ENCODE measurements around the gene FNDC7. TPM values are rescaled to one million over a fixed set of nuclear protein-coding genes. Genes with fewer than 3 reads are reported as not detected.

FNDC7 gene
- total RNA-seq, 3 donors from 2014 or later, result not detected

DNA sequence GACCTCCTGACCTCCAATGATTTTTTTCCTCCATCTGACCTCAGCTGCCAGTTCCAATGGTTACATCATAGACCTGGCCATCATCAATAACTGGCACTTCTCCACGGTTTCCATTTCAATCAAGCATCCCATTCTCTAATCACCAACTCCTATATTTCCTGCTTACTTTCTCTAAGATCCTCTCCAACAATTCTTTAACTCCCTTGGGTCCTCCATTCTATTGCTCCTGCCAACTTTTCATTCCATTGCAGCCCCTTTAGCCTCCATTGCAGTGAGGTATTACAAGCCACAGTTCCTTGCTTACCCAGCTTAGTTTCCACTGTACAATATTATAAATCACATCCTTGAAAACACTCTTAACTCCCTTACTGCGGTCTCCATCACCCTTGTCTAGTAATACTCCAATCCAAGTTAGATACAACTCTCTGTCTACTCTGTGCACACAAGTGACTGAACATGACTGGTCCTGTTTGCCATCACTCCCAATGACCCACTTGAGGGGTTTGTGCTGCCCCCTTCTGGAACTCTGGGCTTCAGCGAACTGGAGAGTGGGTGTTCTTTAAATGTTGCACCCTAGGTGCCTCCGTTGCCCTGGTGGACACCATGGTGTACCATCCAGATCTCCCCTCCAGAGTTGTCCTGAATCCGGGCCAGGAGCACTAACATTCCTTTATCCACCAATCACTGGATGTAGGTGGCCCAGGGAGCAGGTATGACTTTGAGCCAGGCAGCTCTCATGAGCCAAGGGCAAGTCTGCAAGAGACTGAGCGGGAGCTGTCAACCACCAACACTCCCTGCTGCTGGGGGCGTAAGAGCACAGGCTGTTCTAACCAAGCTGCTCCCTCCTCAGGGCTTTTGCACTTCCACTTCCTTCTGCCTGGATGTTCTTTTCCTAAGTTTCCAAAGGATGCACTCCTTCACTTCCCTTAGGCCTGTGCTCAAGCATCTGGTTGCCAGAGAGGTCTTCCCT lies 3.7 kb upstream of the FNDC7 start:
- DNase-seq (ENCODE audit: low spot score in 2 of 2), result no peak
- no peaks in the 10 kb centered on the region for H3K9me3 ChIP-seq
- no peak overlapping the region for H3K4me3 ChIP-seq
- H3K27ac ChIP-seq, result no peak overlapping the region
- H3K4me1 ChIP-seq, result no peaks in the 10 kb centered on the region
- no peaks in the 10 kb centered on the region for H3K27me3 ChIP-seq
- no peaks in the 10 kb centered on the region for H3K36me3 ChIP-seq
- no peak for TF ChIP-seq POLR2AphosphoS5 (IDR thresholded peaks at IDR 0.05)
- TF ChIP-seq, protein P1, sequence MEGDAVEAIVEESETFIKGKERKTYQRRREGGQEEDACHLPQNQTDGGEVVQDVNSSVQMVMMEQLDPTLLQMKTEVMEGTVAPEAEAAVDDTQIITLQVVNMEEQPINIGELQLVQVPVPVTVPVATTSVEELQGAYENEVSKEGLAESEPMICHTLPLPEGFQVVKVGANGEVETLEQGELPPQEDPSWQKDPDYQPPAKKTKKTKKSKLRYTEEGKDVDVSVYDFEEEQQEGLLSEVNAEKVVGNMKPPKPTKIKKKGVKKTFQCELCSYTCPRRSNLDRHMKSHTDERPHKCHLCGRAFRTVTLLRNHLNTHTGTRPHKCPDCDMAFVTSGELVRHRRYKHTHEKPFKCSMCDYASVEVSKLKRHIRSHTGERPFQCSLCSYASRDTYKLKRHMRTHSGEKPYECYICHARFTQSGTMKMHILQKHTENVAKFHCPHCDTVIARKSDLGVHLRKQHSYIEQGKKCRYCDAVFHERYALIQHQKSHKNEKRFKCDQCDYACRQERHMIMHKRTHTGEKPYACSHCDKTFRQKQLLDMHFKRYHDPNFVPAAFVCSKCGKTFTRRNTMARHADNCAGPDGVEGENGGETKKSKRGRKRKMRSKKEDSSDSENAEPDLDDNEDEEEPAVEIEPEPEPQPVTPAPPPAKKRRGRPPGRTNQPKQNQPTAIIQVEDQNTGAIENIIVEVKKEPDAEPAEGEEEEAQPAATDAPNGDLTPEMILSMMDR (IDR thresholded peaks at IDR 0.05), result no peak
- intact Hi-C loops (cut with DNase I; ENCODE audit: low total_unique reads), result no loop called here

DNA sequence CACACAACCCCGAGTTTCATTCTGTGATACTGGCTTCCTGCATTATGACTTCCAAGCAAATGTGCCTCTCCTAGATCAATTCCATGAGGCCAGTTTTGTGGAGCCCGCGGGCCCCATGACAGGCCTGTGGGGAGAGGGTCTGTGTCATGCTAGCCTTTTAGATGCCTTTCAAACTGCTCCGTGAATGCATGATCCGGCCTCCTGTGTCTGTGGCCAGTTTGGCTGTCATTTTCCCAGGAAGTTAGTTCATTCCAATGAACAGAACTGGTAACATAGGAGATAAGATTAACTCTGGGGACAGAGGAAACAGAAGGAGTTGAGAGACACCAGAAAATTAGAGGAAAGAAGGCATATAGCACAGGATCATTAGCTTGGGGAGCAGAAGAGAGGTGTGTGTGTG lies 3.2 kb downstream of the FNDC7 start:
- no peak overlapping the region for H3K27ac ChIP-seq
- no peaks in the 10 kb centered on the region for H3K27me3 ChIP-seq
- DNase-seq (ENCODE audit: low spot score in 2 of 2), result no peak
- no peak for TF ChIP-seq POLR2A (IDR thresholded peaks at IDR 0.05)
- TF ChIP-seq, protein P1 (IDR thresholded peaks at IDR 0.05), result no peak
- no peak for TF ChIP-seq POLR2AphosphoS5 (IDR thresholded peaks at IDR 0.05)
- no peaks in the 10 kb centered on the region for H3K36me3 ChIP-seq
- H3K4me3 ChIP-seq, result no peak overlapping the region
- intact Hi-C loops (cut with DNase I; ENCODE audit: low total_unique reads), result no loop called here
- no peaks in the 10 kb centered on the region for H3K4me1 ChIP-seq
- no peaks in the 10 kb centered on the region for H3K9me3 ChIP-seq

DNA sequence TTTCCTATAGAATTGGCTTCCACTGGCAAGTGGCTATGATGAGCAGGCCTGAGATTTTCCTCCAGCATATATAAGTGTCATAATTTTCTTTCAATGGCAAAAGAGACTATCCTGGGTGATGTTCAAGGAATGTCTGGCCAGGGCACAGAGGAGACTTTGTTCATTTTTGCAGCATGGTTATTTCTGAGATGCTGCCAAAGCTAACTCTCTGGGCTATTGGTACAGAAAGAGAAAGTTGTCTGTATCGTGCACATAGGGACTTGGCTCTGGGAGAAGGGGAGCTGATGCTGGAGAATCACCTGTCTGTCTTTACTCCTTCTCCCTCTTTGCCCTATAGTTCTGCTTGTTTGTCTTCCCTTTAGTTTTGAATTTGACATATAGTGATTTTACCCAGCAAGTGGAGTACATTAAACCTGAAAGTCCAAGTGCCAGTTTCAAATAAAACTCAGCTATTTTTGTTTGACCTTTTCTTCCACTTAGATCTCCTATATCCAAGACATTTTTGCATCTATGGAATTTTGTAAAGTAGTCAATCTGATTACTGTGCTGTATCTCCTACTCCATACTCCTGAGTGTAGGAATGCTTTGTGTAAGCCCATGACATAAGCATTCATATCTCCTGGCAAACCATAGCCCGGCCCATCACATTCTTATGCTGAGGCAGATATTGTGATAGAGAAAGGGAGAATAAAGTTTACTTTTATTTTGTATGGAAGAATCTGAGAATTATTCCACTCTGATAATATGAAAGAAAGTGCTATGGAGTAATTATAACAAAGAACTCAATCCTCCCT lies 3.9 kb downstream of the FNDC7 start:
- no peak for DNase-seq (ENCODE audit: low spot score in 2 of 2)
- H3K9me3 ChIP-seq, result no peaks in the 10 kb centered on the region
- intact Hi-C loops (cut with DNase I; ENCODE audit: low total_unique reads), result no loop called here
- H3K4me1 ChIP-seq, result no peaks in the 10 kb centered on the region
- no peak for TF ChIP-seq POLR2A (IDR thresholded peaks at IDR 0.05)
- TF ChIP-seq, protein P1 (IDR thresholded peaks at IDR 0.05), result no peak
- TF ChIP-seq POLR2AphosphoS5 (IDR thresholded peaks at IDR 0.05), result no peak
- no peaks in the 10 kb centered on the region for H3K27me3 ChIP-seq
- no peaks in the 10 kb centered on the region for H3K36me3 ChIP-seq
- no peak overlapping the region for H3K27ac ChIP-seq
- H3K4me3 ChIP-seq, result no peak overlapping the region

DNA sequence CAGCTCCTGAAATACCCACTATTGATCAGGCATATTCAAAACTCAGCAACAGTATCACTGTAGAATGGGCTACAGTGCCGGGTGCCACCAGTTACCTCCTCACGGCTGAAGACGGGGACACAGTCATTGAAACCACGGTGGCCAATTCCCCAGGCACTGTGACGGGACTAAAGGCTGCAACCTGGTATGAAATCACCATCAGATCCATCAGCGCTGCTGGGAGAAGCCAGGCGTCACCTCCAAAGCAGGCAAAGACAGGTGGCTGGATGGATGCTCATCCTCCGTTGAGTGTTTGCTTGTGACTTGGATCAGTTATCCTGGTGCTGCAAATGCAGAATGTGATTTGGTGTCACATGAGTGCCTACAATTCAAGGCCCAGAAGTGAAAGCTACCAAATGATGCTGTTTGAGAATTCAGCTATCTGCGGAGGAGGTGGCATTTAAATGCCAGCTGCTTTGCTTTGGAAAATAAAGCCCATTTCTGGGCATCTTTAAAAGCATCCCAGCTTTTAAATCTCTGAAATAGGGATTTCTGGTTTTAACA lies 5.1 kb downstream of the FNDC7 start:
- Histone ChIP-seq H3K27me3 (no peaks in the 10 kb centered on the region), H3K36me3 (no peaks in the 10 kb centered on the region), H3K4me1 (no peaks in the 10 kb centered on the region), H3K27ac (no peak overlapping the region), H3K9me3 (no peaks in the 10 kb centered on the region), H3K4me3 (no peak overlapping the region)
- intact Hi-C loops (cut with DNase I; ENCODE audit: low total_unique reads), result no loop called here
- DNase-seq (ENCODE audit: low spot score in 2 of 2), result no peak
- no peak for TF ChIP-seq POLR2AphosphoS5 (IDR thresholded peaks at IDR 0.05)
- no peak for TF ChIP-seq POLR2A (IDR thresholded peaks at IDR 0.05)
- TF ChIP-seq, protein P1 (IDR thresholded peaks at IDR 0.05), result no peak

Data from breast epithelium (tissue), 4 donors.